ENCODE data around the gene ALDH1A1. TPM values are rescaled to one million over a fixed set of nuclear protein-coding genes. Genes with fewer than 3 reads are reported as not detected.

The ALDH1A1 gene
- total RNA-seq, 2 donors from 2014 or later, result not detected

- ATAC-seq (replicated peaks in 1 of 2), result no peak
- Mint-ChIP-seq H3K27ac (no peak overlapping the region), H3K36me3 (ENCODE audit: insufficient read depth in 2 of 2) (no peaks in the 10 kb centered on the region), H3K4me3 (no peak overlapping the region), H3K27me3 (ENCODE audit: low read depth) (peaks cover 5% of the 10 kb centered on the region), H3K9me3 (no peaks in the 10 kb centered on the region), H3K4me1 (ENCODE audit: low read depth) (no peaks in the 10 kb centered on the region)
- DNase-seq, result no peak
Observed at GRCh38 chr9:72902268-72902667, 50.6 kb downstream of the ALDH1A1 start.

- H3K4me3 Mint-ChIP-seq, result no peak overlapping the region
- H3K4me1 Mint-ChIP-seq (ENCODE audit: low read depth), result no peaks in the 10 kb centered on the region
- H3K27ac Mint-ChIP-seq, result no peak overlapping the region
- H3K27me3 Mint-ChIP-seq (ENCODE audit: low read depth), result peaks cover 5% of the 10 kb centered on the region
- DNase-seq (no peak), ATAC-seq (replicated peaks in 1 of 2) (no peak)
- no peaks in the 10 kb centered on the region for H3K9me3 Mint-ChIP-seq
- H3K36me3 Mint-ChIP-seq (ENCODE audit: insufficient read depth in 2 of 2), result no peaks in the 10 kb centered on the region
Observed at GRCh38 chr9:72899734-72900477, 52.9 kb downstream of the ALDH1A1 start.

DNA sequence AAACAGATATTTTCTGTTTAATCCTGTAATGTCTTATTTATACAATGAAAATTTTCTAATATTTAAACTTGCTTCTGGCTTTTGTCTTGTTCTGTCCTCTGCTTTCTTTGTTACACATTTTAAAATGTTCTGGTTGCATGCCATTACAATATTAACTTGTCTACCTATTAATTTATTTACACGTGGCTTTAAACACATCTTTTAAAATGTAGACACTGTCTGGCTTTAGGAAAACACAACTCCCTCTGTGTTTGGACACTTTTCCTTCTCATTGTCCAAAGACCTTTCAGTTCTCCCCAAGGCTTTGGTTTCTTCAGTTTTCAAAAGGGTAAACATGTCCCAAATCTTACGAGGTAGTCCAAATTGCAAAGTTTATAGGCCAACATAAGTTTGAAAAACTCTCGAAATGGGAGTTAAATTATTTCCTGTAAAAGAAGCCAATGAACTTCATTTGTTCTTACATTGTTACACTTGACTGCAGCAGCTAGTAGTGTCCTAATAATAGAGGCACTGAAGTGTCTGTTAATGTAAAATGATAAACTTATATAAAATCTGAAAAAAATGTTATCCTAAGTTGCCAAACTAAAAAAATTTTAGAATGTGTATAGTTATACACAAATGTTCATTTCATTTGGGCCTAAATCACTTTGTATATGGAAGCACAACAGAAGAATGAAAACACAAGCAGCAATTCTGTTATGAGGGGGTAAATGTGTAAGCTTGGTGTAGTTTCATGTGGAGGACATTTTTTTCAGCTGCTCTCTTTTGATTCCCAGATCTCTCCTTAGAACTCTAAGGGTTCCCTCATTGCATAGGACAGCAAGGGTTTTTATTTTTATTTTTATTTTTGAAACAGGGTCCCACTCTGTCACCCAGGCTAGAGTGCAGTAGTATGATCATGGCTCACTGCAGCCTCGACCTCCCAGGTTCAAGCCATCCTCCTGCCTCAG is 53.8 kb downstream of the ALDH1A1 start:
- ATAC-seq (replicated peaks in 1 of 2) (no peak), DNase-seq (no peak)
- H3K36me3 Mint-ChIP-seq (ENCODE audit: insufficient read depth in 2 of 2), result no peaks in the 10 kb centered on the region
- no peak overlapping the region for H3K27ac Mint-ChIP-seq
- H3K9me3 Mint-ChIP-seq, result no peaks in the 10 kb centered on the region
- H3K27me3 Mint-ChIP-seq (ENCODE audit: low read depth), result peaks cover 5% of the 10 kb centered on the region
- no peak overlapping the region for H3K4me3 Mint-ChIP-seq
- no peaks in the 10 kb centered on the region for H3K4me1 Mint-ChIP-seq (ENCODE audit: low read depth)

- no peaks in the 10 kb centered on the region for H3K4me1 Mint-ChIP-seq (ENCODE audit: low read depth)
- no peak overlapping the region for H3K4me3 Mint-ChIP-seq
- DNase-seq, result no peak
- ATAC-seq (replicated peaks in 1 of 2), result no peak
- no peak overlapping the region for H3K27ac Mint-ChIP-seq
- peaks cover 5% of the 10 kb centered on the region for H3K27me3 Mint-ChIP-seq (ENCODE audit: low read depth)
- no peaks in the 10 kb centered on the region for H3K36me3 Mint-ChIP-seq (ENCODE audit: insufficient read depth in 2 of 2)
- H3K9me3 Mint-ChIP-seq, result no peaks in the 10 kb centered on the region
Observed at GRCh38 chr9:72898360-72898759, 54.5 kb downstream of the ALDH1A1 start.

DNA sequence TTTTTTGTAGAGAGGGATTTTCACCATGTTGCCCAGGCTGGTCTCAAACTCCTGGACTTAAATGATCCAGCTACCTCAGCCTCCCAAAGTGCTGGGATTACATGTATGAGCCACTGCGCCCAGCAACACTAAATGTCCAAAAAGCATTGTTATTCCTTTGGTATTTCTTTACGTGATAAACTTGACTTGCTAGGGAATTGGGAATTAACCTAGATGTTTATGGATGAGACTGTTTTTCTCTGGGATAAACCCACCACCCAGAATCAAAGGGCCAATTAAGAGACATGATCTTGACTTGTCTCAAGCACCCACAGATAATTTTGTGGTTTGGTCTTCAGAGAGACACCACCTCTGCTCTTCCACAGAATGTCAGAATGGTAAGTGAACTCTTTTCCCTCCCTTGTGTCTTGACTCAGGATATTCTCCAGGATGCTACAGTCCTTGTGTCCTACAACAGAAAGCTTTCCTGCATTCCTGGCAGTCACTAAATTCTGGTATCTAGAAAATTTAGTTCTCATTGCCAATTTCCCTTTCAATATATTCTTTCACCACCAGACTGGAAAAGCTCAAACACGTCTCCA is 55.7 kb downstream of the ALDH1A1 start:
- H3K27me3 Mint-ChIP-seq (ENCODE audit: low read depth), result peaks cover 5% of the 10 kb centered on the region
- H3K27ac Mint-ChIP-seq, result no peak overlapping the region
- no peak overlapping the region for H3K4me3 Mint-ChIP-seq
- DNase-seq (no peak), ATAC-seq (replicated peaks in 1 of 2) (no peak)
- H3K36me3 Mint-ChIP-seq (ENCODE audit: insufficient read depth in 2 of 2), result no peaks in the 10 kb centered on the region
- no peaks in the 10 kb centered on the region for H3K4me1 Mint-ChIP-seq (ENCODE audit: low read depth)
- H3K9me3 Mint-ChIP-seq, result no peaks in the 10 kb centered on the region

GRCh38 chr9:72896439-72896838 is 56.4 kb downstream of the ALDH1A1 start:
- Mint-ChIP-seq H3K27ac (no peak overlapping the region), H3K4me1 (ENCODE audit: low read depth) (no peaks in the 10 kb centered on the region), H3K36me3 (ENCODE audit: insufficient read depth in 2 of 2) (no peaks in the 10 kb centered on the region), H3K27me3 (ENCODE audit: low read depth) (peaks cover 5% of the 10 kb centered on the region), H3K9me3 (no peaks in the 10 kb centered on the region), H3K4me3 (no peak overlapping the region)
- ATAC-seq (replicated peaks in 1 of 2), result no peak
- no peak for DNase-seq

DNA sequence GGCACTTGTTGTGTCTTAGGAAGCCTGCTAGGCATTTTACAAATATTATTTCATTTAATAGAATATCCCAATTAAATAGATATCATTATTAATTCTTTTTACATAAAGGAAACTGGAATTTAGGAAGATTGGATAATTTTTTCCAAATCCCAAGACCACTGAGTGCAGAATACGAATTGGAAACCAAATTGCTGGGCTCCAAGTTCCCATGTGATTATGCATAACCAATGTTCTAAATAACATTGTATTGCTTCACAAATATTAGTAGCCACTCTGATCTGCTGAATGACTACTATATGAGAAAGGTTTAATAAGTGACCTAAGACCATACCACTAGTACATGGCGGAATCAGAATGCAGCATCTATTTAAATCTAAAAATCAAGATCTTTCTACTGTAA is 57.7 kb downstream of the ALDH1A1 start:
- Mint-ChIP-seq H3K27ac (no peak overlapping the region), H3K4me1 (ENCODE audit: low read depth) (no peaks in the 10 kb centered on the region), H3K4me3 (no peak overlapping the region), H3K27me3 (ENCODE audit: low read depth) (peaks cover 5% of the 10 kb centered on the region), H3K9me3 (no peaks in the 10 kb centered on the region), H3K36me3 (ENCODE audit: insufficient read depth in 2 of 2) (no peaks in the 10 kb centered on the region)
- DNase-seq, result no peak
- ATAC-seq (replicated peaks in 1 of 2), result no peak

- H3K36me3 Mint-ChIP-seq (ENCODE audit: insufficient read depth in 2 of 2), result no peaks in the 10 kb centered on the region
- no peak for ATAC-seq (replicated peaks in 1 of 2)
- H3K4me3 Mint-ChIP-seq, result no peak overlapping the region
- H3K4me1 Mint-ChIP-seq (ENCODE audit: low read depth), result no peaks in the 10 kb centered on the region
- DNase-seq, result no peak
- H3K27ac Mint-ChIP-seq, result no peak overlapping the region
- no peaks in the 10 kb centered on the region for H3K9me3 Mint-ChIP-seq
- peaks cover 13% of the 10 kb centered on the region for H3K27me3 Mint-ChIP-seq (ENCODE audit: low read depth)
Observed at GRCh38 chr9:72894342-72894741, 58.5 kb downstream of the ALDH1A1 start.

- ATAC-seq (replicated peaks in 1 of 2), result no peak
- Mint-ChIP-seq H3K9me3 (no peaks in the 10 kb centered on the region), H3K36me3 (ENCODE audit: insufficient read depth in 2 of 2) (no peaks in the 10 kb centered on the region), H3K27me3 (ENCODE audit: low read depth) (peaks cover 13% of the 10 kb centered on the region), H3K4me3 (no peak overlapping the region), H3K4me1 (ENCODE audit: low read depth) (no peaks in the 10 kb centered on the region), H3K27ac (no peak overlapping the region)
- DNase-seq, result no peak
Observed at GRCh38 chr9:72893437-72893836, 59.4 kb downstream of the ALDH1A1 start.

GRCh38 chr9:72891043-72891442 is 61.8 kb downstream of the ALDH1A1 start:
- Mint-ChIP-seq H3K4me1 (ENCODE audit: low read depth) (no peaks in the 10 kb centered on the region), H3K36me3 (ENCODE audit: insufficient read depth in 2 of 2) (no peaks in the 10 kb centered on the region), H3K27ac (no peak overlapping the region), H3K9me3 (no peaks in the 10 kb centered on the region), H3K27me3 (ENCODE audit: low read depth) (peaks cover 8% of the 10 kb centered on the region), H3K4me3 (no peak overlapping the region)
- no peak for ATAC-seq (replicated peaks in 1 of 2)
- DNase-seq, result no peak

GRCh38 chr9:72888943-72889342 is 63.9 kb downstream of the ALDH1A1 start:
- no peaks in the 10 kb centered on the region for H3K9me3 Mint-ChIP-seq
- ATAC-seq (replicated peaks in 1 of 2), result no peak
- no peaks in the 10 kb centered on the region for H3K36me3 Mint-ChIP-seq (ENCODE audit: insufficient read depth in 2 of 2)

DNA sequence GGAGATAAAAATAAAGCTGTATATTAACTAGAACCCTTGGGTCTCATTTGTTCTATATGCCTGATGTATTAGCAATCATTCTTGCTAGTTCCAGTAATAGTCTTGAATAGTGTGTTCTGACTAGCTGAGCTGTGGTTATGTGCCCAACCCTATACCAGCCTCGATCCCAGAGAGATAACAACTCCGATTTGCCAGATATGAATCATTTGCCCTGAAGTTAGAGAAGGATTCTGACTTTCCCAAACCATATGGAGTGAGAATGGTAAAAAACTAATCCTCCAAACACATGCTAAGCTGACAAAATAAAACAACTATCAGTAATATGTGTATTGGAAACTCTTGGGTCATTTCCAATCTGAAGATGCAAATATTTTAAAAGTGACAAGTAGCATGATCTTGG is 64.8 kb downstream of the ALDH1A1 start:
- Mint-ChIP-seq H3K4me1 (ENCODE audit: low read depth) (no peaks in the 10 kb centered on the region), H3K9me3 (no peaks in the 10 kb centered on the region), H3K36me3 (ENCODE audit: insufficient read depth in 2 of 2) (no peaks in the 10 kb centered on the region), H3K27me3 (ENCODE audit: low read depth) (peaks cover 8% of the 10 kb centered on the region), H3K4me3 (no peak overlapping the region), H3K27ac (no peak overlapping the region)
- no peak for ATAC-seq (replicated peaks in 1 of 2)
- no peak for DNase-seq

More at GRCh38 chr9:72888943-72889342, 63.9 kb downstream of the ALDH1A1 start:
- peaks cover 8% of the 10 kb centered on the region for H3K27me3 Mint-ChIP-seq (ENCODE audit: low read depth)
- H3K4me3 Mint-ChIP-seq, result no peak overlapping the region
- no peak for DNase-seq
- H3K27ac Mint-ChIP-seq, result no peak overlapping the region
- no peaks in the 10 kb centered on the region for H3K4me1 Mint-ChIP-seq (ENCODE audit: low read depth)

DNA sequence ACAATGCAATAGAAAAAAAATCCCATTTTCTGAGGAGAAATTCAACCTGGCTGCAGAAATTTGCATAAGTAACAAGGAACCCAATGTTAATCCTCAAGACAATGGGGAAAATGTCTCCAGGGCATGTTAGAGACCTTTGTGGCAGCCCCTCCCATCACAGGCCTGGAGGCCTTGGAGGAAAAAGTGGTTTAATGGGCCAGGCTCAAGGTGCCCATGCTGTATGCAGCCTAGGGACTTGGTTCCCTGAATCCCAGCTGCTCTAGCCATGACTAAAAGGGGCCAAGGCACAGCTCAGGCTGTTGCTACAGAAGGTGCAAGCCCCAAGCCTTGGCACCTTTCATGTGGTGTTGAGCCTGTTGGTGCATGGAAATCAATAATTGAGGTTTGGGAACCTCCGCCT is 66.5 kb downstream of the ALDH1A1 start:
- Mint-ChIP-seq H3K27me3 (ENCODE audit: low read depth) (peaks cover 8% of the 10 kb centered on the region), H3K4me1 (ENCODE audit: low read depth) (no peaks in the 10 kb centered on the region), H3K9me3 (no peaks in the 10 kb centered on the region), H3K27ac (no peak overlapping the region), H3K4me3 (no peak overlapping the region), H3K36me3 (ENCODE audit: insufficient read depth in 2 of 2) (no peaks in the 10 kb centered on the region)
- DNase-seq, result no peak
- no peak for ATAC-seq (replicated peaks in 1 of 2)
